ENCODE measurements around the gene UGT3A1.
"Not testable (repeated sequence)": the region's sequence is repeated elsewhere in the genome, so short reads cannot be mapped to it uniquely, and the experiment has no call there.

Gene UGT3A1, protein sequence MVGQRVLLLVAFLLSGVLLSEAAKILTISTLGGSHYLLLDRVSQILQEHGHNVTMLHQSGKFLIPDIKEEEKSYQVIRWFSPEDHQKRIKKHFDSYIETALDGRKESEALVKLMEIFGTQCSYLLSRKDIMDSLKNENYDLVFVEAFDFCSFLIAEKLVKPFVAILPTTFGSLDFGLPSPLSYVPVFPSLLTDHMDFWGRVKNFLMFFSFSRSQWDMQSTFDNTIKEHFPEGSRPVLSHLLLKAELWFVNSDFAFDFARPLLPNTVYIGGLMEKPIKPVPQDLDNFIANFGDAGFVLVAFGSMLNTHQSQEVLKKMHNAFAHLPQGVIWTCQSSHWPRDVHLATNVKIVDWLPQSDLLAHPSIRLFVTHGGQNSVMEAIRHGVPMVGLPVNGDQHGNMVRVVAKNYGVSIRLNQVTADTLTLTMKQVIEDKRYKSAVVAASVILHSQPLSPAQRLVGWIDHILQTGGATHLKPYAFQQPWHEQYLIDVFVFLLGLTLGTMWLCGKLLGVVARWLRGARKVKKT

DNA sequence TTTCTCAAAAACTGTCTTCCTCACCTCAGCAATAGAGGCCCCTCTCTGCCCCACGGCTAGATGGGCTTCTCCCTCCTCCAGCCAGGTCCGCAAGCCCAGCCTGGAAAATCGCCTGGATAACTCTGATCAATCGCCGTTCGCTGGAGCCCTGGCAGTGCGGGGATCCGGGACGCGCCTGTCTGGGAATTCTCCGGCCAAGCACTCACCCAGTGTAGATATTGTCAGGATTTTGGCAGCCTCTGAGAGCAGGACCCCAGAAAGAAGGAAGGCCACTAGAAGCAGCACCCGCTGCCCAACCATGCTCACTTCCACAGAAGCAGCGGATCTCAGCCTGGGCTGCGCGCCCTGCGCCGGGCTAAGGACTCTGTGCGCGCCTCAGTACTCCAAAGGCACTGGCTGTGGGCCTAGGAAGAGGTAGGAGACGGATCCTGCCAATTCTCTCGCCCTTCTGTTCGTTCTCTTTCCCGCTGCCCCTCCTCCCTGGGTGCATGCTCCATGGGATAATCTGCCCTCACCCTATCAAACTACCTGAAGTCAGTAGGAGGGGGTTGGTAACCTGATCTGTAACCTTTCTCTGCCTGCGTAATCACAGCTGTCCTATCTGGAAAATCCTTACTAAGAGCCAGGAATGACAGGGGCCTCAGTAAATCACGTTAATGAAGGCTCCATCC, at the start of gene UGT3A1:
TSS of gene UGT3A1 (minus strand) at position 450 of the 671 bp plus-strand sequence. CDS start at position 300, 150 bp downstream.
- no peak for DNase-seq (ENCODE audit: low read depth)

DNA sequence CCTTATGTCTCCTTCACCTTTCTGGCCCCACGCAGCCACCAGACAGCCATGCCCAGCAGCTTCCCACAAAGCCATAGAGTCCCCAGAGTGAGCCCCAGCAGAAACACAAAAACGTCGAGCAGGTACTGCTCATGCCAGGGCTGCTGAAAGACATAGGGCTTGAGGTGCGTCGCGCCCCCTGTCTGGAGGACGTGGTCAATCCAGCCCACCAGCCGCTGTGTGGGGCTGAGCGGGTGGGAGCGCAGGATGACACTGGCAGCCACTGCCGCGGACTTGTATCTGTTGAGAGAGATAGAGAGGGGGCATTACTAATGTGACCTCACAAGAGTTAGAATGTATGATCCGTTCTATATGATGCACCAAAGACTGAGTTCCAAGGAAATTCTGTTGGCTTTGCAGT, 44.5 kb upstream of the UGT3A1 start:
- no peak for DNase-seq (ENCODE audit: low read depth)

DNA sequence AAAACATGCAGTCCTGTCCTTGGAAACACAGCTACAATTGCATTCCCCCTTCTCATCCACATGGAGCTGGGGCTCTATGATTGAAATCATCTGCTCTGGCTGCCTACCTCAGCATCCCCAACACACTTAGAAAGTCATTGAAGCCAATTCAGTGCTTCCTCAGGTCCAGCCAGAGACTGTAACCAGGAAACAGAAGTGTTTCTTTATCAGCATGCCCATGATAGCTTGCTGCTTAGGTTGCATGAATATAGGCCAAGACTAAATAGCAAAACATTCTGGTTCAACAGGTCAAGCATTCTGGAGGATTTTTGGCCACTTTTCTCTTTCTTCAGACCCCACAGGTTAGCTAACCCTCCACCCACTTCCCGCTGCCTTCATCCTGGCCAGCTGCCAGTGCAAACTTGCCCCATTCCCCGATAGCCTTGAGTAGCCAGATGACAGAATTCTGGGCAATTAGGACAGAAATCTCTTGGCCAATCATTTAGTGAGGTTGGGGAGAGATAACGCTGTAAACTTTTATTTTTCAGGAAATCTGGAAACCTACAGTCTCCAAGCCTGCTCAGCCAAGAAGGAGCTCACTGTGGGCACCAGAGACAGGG, 43.4 kb upstream of the UGT3A1 start:
- DNase-seq (ENCODE audit: low read depth): not testable (repeated sequence)

DNA sequence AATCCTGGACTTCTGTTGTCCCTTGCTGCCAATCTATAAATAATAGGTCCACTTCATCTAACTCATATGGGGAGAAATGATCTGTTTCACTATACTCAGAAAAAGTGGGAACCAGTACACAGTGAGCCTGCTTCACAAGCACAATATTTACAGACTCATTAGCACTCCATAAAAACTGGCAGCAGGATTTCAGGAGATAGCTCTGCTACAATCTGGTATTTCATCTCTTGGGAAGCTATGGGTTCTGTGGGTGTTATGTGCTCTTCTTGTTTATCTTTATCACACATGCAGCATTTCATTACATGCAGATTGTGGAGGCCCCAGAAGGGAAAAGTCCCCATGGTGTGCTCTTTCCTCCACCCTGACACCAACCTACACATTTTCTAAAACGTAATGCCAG, 42.3 kb upstream of the UGT3A1 start:
- DNase-seq (ENCODE audit: low read depth): no peak

DNA sequence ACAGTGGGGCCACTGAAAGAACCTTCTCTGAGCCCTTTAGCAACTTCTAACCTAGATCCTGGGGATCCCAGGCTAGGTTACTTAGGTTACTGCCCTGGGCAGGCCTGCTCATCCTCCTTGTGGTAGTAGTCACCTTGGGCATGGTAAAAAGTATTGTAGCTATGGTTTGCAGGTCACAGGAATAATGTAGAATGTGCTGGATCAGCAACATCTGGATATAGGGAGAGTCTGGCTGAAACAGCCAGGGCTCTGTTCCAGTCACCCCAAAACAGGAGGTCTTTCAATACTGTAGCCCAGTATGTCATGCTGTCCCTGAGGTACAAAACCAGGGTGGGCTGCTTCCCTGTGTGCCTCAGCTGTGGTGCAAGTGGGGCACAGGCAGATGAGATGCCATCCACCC, 41.9 kb upstream of the UGT3A1 start:
- no peak for DNase-seq (ENCODE audit: low read depth)

DNA sequence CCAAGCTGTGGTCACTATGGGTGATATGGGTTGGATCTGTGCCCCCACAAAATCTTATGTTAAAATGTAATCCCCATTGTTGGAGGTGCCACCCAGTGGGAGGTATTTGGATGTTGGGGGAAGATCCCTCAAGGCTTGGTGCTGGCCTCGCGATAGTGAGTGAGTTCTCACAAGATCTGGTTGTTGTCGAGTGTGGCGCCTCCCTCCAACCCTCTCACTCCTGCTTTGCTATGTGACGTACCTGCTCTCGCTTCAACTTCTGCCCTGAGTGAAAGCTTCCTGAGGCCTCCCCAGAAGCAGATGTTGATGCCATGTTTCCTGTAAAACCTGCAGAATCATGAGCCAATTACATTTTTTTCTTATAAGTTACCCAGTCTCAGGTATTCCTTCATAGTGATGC, 40.0 kb upstream of the UGT3A1 start:
- no peak for DNase-seq (ENCODE audit: low read depth)

DNA sequence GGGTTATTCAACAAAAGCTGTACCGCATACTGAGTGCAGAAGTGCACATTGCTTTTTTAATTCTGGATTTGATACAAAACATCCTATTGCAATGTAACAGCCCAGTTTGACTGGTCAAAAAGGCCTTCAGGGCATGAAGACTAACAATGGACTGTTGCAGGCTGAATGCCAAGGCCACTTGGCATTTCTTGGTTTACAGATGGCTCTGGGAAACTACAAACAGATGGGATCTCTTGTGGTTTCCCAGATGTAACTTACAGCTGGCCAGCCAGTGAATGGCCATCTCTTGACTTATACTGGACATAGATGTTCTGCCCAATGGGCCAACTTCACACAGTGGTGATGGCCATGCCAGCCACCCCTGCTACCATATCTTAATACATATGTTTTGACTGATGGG, 38.7 kb upstream of the UGT3A1 start:
- DNase-seq (ENCODE audit: low read depth): no peak

DNA sequence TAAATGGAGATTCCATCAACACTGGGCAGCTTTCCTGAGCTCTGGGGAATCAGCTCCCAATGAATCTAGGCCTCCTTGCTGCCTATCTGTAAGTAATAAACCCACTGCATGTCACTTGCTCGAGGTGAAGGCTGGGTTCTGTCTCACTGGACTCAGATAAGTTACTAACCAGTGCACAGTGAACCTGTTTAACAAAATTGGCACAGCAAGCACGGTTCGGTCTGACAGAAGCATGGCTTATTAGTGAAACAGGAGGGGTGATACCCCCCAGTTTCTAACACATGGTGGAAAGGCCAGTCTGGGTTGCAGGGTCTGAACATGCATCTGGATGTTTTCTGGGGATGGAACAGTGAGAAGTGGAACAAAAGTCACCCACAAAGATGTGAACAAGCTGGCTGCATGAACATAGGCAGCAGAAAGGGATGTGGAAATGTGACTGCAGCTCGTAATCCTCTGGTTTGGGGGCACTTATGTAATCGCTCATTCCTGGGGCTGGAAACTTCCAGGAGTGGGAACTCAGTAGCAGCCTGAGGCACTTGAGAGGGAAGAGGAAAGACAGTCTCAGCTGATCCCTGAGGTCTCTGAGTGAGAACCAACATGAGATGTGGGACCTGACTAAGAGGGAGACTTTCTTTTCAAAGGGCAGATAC, 37.8 kb upstream of the UGT3A1 start:
- DNase-seq (ENCODE audit: low read depth): no peak

DNA sequence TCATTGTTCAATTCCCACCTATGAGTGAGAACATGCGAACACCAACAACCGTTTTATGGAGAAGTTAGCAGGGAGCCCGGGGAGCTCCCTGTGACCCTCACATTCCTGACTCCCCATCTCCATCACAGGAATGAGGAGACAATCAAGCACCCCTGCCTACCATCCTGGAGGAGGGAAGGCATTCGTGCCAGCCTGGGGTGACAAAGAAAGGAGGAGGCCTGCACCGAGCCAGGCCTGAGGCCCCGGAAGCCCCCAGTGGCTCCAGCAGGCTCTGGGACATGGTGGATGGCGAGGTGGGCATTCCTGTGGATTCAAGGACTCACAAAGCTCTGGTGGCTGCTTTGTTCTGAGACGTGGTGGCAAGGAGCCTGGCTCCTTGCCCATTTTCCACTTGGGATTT, 36.5 kb upstream of the UGT3A1 start:
- no peak for DNase-seq (ENCODE audit: low read depth)

DNA sequence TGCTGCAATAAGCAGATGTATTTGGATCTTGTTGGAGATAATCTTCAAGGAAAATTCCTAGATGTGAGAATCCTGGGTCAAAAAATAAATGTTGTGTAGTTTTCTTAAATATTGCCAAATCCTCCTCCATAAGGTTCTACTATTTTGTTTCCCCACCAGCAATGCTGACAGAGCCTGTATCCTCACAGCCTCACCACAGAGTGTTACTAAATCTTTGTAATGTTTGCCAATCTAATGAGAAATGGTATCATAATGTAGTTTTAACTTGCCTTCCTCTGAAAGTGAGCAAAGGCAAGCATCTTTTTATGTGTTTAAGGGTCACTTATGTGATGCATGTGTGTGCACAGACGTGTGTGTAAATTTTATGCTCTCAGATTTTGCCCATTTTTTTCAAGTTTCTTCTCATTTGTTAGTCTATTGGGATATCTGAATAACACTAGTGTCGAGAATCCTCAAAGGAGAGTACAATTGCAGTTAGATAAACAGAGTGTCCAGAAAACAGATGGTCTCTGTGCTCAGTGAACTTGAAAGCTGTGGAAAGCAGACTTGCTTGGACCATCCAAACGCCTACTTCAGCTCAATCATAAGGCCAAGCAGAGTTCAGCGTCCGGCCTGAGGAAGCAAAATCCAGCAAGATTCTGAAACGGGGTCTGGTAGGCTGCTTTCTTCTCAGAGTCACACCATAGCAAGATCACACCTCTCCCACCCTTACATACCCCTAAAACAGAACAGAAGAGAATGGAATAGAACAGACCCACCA, 35.7 kb upstream of the UGT3A1 start:
- DNase-seq (ENCODE audit: low read depth): no peak

DNA sequence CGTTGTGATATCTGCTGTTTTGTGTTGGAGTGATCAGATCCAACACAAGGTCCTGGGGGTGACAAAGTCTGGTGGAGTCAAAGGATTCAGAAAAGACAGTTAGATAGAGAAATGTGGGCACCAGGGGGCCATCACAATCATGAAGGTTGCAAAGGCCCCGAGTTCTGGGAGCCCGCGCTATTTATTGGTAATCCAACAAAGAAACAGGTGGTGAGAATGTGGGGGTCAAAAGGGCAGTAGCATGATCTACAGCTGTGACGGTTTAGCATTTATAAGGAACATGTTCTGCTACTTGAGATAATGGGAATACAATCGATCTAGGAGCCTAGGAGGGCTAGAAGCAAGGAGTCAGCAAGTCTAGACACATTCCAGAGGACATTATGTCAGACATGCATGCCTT, 31.1 kb upstream of the UGT3A1 start:
- not testable (repeated sequence) for DNase-seq (ENCODE audit: low read depth)

DNA sequence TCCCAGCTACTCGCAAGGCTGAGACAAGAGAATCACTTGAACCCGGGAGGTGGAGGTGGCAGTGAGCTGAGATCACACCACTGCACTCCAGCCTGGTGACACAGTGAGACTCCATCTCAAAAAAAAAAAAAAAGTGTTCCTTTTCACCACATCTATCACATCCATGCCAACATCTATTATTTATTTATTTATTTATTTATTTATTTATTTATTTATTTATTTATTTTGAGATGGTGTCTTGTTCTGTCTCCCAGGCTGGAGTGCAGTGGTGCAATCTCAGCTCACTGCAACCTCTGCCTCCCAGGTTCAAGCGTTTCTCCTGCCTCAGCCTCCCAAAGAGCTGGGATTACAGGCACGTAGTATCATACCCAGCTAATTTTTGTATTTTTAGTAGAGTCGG, 28.4 kb upstream of the UGT3A1 start:
- not testable (repeated sequence) for DNase-seq (ENCODE audit: low read depth)

DNA sequence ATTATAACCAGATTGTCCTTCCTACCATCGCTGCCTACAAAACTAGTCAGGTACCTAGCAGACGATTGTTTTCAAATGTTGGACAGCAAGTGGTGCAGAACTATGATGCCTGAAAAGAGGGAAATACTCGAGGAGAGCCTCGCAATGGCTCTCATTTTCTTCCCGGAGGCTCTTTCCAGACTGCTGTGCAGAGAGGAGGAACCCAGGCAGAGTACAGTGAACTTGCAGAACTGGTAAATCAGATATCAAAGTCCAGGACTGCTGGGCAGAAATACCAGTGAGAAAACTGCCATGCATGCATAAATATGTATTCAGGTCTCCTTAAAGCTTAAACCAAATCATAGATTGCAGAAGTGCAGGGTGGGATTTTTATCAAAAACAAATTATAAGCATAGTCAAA, 26.4 kb upstream of the UGT3A1 start:
- no peak for DNase-seq (ENCODE audit: low read depth)

DNA sequence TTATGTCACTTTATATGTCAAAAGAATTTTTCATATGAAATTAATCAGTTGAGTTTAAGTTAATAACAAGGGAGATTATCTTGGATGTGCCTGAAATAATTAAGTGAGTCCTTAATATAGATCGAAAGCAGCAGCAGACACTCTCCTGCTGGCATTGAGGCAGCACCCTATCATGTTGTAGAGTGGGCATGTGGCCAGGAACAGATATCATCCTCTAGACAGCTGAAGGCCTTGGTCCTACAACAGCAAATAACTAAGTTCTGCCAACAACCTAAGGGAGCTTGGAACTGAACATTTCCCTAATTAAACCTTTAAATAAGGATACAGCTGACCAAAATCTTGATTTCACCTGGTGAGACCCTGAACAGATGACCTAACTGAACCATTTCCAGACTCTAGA, 25.8 kb upstream of the UGT3A1 start:
- DNase-seq (ENCODE audit: low read depth): no peak

DNA sequence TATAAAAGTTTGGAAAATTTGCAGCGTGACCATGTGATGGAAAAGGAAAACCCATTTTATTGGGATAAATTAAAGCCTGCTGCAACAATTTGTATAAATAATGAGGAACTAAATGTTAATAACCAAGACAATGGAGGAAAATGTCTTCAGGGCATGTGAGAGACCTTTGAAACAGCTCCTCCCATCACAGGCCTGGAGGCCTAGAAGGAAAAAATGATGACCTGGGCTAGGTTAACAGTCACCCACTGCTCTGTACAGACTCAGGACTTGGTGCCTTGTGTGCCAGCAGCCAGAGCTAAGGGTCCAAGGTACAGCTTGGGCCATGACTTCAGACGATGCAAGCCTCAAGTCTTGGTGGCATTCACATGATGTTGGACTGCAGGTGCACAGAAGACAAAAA, 22.0 kb upstream of the UGT3A1 start:
- DNase-seq (ENCODE audit: low read depth): no peak

DNA sequence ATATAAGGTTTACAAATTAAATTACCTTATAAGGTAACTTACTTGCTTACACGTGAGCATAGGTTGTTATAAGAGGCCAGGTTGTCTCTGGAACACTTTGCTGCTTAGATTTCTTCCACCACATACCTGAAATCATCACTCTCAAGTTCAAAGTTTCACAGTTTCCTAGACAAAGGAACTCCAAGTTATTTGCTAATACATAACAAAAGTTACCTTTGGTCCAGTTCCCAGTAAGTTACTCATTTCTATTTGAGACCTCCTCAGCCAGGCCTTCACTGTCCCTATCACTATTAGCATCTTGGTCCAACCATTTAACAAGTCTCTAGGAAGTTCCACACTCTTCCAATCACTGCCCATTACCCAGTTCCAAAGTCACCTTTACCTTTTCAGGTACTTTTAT, 18.5 kb upstream of the UGT3A1 start:
- DNase-seq (ENCODE audit: low read depth): no peak

DNA sequence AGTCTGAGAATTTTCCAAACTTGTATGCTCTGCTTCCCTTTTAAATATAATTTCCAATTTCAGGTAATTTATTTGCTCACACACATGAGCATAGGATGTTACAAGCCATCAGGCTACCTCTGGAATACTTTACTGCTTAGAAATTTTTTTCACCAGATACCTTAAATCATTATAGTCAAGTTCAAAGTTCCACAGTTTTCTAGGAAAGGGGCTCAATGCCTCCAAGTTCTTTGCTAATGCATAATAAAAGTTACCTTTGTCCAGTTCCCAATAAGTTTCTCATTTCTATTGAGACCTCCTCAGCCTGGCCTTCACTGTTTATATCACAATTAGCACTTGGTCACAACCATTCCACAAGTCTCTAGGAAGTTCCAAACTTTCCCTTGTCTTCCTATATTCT, 16.2 kb upstream of the UGT3A1 start:
- DNase-seq (ENCODE audit: low read depth): no peak

DNA sequence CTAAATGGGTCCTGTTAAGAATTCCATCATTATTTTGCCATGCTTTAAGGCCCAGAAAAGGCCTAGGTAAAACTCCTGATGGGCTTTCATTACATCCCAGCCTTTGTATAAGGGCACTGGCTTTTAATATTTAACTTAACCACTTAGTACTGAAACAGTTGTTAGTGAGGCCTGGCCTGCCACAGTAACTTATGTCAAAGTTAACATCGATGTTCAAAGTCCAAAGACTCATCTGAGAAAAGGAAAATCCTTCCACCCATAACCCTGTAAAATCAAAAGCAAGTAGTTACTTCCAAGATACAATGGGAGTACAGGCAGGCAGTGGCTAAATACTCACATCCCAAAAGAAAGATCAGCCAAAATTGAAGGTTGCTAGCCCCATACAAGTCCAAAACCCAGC, 15.0 kb upstream of the UGT3A1 start:
- DNase-seq (ENCODE audit: low read depth): no peak

DNA sequence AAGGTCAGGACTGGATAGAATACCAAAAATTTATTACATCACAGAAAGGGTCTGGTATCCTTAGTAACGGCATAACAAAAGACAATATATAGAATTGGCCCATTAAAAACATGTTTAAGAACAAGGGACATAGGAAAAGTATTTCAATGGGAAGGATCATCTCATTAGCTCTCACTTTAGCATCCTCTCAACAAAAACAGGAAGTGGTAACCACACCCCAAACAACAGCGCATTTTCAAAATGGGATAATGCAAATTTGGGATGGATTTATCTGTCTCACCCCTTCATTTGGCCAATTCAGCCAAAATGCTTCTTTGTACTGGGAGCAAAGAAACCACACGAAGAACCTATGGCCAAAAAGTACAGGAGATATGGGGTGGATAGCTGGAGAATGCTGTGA, 9.8 kb upstream of the UGT3A1 start:
- DNase-seq (ENCODE audit: low read depth): no peak

DNA sequence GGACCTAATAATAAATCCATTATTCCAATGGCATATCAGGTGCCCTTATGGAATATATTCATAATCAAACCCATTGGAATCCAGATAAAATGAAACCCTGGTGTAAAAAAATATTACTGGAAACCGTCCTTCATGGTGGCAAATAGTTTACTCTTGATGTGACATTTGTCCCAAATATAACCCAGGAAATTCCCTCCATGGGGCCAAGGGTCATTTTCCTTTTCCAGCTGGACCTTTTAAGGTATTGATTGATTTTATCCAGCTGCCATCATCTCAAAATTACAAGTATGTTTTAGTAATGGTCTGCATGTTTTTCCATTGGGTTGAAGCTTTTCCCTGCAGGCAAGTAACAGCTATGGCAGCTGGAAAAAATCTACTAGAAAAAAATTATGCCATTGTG, 8.4 kb upstream of the UGT3A1 start:
- no peak for DNase-seq (ENCODE audit: low read depth)

DNA sequence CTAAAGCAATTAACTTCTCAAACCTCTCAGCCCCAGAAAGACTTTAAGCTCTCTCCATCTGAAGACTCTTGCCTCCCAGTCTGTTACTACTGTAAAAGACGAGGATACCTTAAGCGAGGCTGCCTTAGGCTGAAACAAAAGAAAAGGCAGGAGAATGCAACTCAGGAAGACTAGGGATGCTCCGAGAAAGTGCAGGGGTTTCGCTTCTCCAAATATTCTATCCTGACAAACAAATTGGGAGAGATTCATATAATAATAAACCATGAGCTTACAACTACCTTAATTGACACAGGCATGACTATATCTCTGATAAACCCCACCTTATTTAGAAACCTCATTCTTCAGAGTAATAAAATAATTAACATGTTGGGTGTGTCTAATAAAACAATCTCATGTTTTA, 4.9 kb upstream of the UGT3A1 start:
- no peak for DNase-seq (ENCODE audit: low read depth)

DNA sequence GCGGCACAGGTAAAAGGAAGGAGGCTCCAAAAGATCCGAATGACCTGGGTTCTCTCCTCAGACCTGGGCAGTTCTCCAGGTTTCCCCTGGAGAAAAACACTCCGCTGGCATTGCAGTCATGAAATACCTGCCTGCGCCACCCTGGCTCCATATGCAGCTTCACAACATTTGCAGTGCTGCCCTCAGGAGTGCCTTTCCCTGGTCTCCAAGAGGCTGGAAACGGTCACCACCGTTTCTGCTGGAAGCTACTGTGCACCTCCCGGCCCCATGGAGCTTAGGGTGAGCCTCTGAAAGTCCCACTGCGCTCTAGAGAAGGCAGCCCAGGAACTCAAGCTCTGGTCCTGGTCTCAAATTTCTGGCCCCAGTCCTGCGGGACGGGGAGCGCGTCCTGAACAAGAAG, 670 bp downstream of the UGT3A1 start:
- DNase-seq (ENCODE audit: low read depth): no peak

Data from activated T-helper 9 cell treated with anti-CD3 and anti-CD28 coated beads, Interleukin-2, amount 50 U/mL, for 16 hours (primary cell).